ENCODE data around the gene CIAO3.
"Not testable (repeated sequence)": the region's sequence is repeated elsewhere in the genome, so short reads cannot be mapped to it uniquely, and the experiment has no call there.

GRCh38 chr16:742894-743293 lies 2.1 kb upstream of the CIAO3 start:
- TF ChIP-seq TEAD4 (CRISPR knock-in tag; IDR thresholded peaks at IDR 0.05); ESRRA (CRISPR knock-in tag; IDR thresholded peaks at IDR 0.05; ENCODE audit: borderline replicate concordance); CTCF (IDR thresholded peaks at IDR 0.05); ATF1 (CRISPR knock-in tag; IDR thresholded peaks at IDR 0.05); CREM (CRISPR knock-in tag; IDR thresholded peaks at IDR 0.05); SP1 (CRISPR knock-in tag; conservative IDR thresholded peaks at IDR 0.05); JUN (CRISPR knock-in tag; IDR thresholded peaks at IDR 0.05): not testable (repeated sequence)
- TF ChIP-seq, protein P1, sequence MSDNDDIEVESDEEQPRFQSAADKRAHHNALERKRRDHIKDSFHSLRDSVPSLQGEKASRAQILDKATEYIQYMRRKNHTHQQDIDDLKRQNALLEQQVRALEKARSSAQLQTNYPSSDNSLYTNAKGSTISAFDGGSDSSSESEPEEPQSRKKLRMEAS (CRISPR knock-in tag; IDR thresholded peaks at IDR 0.05), result not testable (repeated sequence)
